Prostate gland (tissue), 2 donors: ENCODE results near the gene ARHGEF28.

Experiments used
- CTCF ChIP-seq, 4 experiments: fragments of 200-600 bp in 2 of 4; fragments of 450-650 bp in 2 of 4; sonication (generic) in 2 of 4; IDR thresholded peaks; 1 replicate in 3 of 4; 2 replicates in 1 of 4; pipeline ENCODE4 v1.5.1; 2016 to 2019; ENCODE audit warnings: antibody characterized with exemption in 4 of 4, mild to moderate bottlenecking in 2 of 4, moderate library complexity in 2 of 4
- POLR2A ChIP-seq: fragments of 450-650 bp; IDR thresholded peaks from one replicate; pipeline ENCODE4 v1.6.1; 2016; ENCODE audit warnings: antibody characterized with exemption, mild to moderate bottlenecking
- POLR2AphosphoS5 ChIP-seq: sonication (generic); formaldehyde crosslinking; IDR thresholded peaks from one replicate; pipeline ENCODE4 v1.6.1; 2017; ENCODE audit warnings: antibody characterized with exemption

- TF ChIP-seq CTCF (IDR thresholded peaks at IDR 0.05) = no peak
- no peak for TF ChIP-seq POLR2AphosphoS5
- no peak for TF ChIP-seq POLR2A
These were observed 302.6 kb downstream of the ARHGEF28 start for GRCh38 chr5:73928476-73929070.
